ENCODE data around the gene GPN2. TPM values are rescaled to one million over a fixed set of nuclear protein-coding genes. Genes with fewer than 3 reads are reported as not detected.
"Not testable (repeated sequence)": the region's sequence is repeated elsewhere in the genome, so short reads cannot be mapped to it uniquely, and the experiment has no call there.

Gene GPN2
- total RNA-seq, 1 donor from 2014 or later, result 23.4 TPM

DNA sequence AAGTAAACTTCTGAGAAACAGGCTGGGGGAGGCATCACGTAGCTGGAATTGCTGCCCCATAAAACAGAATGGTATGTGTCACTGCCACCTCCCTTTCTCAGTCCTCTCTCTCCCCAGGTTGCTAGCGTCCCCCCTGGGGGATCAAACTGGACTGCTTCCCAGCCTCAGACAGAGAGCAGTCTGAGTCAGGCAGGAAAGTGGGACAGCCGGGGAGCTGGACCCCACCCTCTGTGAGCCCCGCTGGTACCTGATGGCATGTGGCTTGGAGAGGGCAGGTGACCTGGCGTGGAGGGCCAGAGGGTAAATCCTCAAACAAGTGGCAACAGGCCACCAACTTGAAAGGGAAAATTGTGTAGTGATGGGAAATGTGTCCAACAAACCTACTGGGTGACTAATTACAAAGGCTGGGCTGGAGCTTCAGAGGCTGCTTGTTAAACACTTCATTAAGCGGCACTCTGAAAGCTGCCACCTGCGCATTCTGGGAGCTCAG is 28.1 kb downstream of the GPN2 start:
- no peak for DNase-seq (ENCODE audit: low spot score)
- intact Hi-C loops (cut with DNase I), result loop anchor here (5.0 kb wide), 1 partner anchor 40 kb away; no protein-coding TSS in a partner anchor

DNA sequence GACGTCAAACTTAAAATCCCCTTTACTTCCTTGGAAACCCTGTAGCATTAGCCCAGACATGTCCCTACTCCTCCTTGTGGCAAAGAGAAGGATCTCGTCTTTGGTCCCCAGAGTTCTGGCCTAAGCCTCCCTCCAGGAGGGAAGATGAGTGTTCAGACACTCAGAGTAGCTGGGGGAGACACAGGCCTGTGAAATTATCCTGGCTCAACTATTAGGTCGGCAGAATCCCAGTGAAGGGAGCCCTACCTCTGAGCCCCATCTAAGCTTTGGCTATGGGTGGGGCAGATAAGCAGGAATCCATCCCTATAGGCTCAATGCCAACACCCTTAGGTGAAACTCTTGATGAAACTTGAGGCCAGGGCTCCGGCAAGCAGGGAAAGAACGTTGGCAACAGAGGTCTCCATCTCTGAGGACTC is 28.8 kb downstream of the GPN2 start:
- DNase-seq (ENCODE audit: low spot score), result no peak
- intact Hi-C loops (cut with DNase I), result loop anchor here (5.0 kb wide), 1 partner anchor 39 kb away; no protein-coding TSS in a partner anchor

DNA sequence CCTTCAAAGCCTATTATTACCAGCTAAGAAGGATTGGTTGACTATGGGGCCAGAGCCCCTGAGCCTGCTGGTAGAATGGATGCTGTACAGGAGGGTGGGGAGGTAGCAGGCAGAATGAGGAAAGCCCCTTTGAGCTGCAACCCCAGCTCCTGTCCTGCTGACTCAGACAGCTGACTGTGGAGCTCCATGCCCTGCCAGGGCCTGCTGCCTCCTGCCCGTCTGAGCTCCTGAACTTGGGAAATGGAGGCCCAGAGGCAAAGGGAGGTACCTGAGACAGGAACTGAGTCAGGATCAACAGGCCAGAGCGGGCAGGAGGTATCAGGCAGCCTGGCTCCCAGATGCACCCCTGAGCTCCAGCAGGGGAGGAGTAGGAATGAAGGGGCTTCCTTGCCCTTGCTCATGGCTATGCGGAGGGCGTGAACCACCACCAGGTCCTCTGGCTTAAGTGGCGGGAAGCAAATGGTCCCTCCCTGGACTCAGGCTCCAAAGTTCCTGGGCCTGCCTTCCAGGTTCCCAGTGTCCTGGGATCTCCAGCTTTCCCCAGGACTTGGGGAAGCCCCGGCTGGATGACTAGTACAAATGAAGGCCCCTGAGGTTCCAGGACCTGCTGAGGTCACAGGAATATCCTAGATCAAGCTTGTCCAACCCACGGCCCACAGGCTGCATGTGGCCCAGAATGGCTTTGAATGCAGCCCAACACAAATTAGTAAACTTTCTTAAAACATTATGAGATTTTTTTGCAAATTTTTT is 31.0 kb downstream of the GPN2 start:
- intact Hi-C loops (cut with DNase I), result no loop called here
- no peak for DNase-seq (ENCODE audit: low spot score)

DNA sequence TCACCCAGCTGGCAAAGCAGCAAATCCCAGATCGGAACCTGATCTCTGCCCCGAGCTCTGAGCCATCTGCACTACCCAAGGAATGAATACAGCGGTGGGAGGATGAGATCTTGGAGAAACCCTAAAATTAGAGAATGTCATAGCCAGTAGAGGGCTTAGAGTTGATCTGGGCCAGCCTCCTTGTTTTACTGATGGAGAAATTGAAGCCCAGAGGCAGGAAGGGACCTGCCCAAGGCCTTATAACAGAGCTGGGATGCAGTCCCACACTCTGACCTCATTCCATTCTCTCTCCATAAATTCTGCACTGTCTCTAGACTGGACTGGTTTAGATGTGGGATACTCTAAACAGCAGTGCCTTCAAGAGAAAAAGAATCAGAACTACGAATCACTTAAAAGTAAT is 31.9 kb downstream of the GPN2 start:
- intact Hi-C loops (cut with DNase I), result no loop called here
- DNase-seq (ENCODE audit: low spot score), result no peak

DNA sequence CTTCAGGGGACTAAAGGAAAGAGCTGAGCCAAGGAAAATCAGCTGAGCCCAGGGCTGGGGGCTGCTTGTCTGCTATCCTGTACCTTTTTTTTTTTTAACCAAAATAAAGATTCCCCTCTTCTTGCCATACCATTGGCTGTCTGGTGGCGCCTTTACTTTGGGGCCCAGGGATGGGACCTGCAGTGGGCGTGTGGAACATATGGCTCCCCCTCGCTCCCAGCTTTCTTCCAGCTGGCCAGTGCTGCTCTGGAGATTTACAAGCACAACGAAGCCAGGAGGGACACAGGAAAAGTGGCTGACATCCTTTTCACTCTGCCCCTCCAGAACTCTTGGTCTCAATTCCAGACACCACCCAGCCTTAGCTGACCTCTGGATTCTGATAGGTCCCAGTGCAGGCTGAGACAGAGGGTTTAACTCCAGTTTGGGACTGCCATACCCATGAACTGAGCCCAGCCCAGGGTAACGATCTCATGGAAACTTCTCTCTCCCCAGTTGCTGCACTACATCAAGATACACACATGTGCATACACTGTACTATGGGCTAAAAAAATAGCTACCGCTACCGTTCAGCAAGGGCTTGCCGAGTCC is 32.5 kb downstream of the GPN2 start:
- DNase-seq (ENCODE audit: low spot score), result no peak
- intact Hi-C loops (cut with DNase I), result no loop called here

DNA sequence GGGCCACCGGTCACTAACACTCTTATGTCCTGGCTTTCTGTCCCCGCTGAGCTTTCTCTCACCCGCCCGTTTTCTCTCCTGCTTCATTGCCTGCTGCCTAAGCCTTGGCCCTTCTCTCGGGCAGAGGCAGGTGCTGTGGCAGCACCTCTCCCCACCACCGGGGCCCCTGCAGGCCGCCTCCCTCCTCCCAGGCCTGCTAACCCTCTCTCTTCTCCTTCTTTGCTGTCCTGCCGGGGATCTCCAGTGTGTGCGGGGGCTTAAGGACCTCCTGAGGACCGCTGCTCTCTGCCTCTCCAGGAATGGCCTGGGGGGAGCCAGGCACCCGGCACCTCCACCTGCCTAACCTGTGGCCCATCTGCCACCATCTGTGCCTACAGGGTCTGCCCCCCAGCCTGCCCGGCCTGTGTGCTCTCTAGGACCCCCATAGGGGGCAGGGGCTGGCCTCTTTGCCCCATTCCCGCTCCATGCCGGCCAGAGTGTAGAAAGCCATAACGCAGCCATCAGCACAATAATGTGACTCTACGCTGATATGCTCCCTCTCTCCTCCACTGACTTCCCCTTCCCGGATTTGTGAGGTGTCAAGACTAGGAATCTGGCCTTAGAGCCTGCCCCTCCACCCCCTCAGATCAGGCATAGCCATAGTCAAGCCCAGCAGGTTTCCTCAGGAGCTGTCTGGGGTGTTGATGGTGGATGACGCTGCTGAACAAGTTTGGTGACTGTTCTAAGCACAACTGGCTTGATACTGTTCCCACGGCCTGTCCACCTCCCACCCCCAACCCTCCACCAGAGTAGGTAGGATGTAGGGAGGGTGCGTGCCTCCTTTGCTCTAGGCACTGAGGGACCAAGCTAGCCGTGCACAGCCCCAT is 33.2 kb downstream of the GPN2 start:
- no peak for DNase-seq (ENCODE audit: low spot score)
- intact Hi-C loops (cut with DNase I), result no loop called here

DNA sequence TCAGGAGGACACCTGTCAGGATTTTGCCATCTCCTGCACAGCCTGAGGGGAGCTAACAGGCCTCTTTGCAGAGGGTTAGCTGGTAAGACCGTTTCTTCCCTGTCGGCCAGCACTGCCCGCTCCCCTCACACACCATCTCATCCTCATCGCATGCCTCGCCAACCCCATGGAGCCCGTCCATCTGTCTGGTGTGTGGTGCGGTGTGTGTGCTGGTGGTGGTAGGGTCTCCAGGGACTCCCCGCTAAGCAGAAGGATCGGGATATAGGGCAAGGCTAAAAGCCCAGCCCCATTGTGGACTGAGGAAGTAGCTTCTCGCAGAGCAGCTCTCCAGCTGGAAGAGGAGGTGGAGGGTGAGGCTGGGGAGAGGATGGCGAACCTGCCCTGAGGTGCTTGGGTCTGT is 33.9 kb downstream of the GPN2 start:
- DNase-seq (ENCODE audit: low spot score), result no peak
- intact Hi-C loops (cut with DNase I), result no loop called here

DNA sequence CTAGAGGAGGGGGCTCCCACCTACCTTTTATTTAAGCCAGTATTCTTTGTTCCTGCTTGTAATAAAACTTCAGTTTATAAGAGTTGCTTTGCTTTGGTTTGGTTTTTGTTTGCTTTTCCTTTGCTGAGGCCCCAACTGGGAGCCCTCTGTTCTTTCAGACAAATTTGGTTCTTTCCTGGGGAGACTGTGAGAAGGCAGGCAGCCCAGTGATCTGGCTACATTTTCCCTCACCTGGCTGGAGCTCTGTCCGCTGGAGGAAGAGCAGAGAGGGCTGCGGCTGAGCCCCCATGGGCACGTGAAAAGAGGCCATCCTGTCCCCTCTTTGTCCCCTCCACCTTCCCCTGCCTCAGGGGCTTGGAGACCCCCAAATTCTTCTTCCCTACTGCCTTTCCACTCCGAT is 34.4 kb downstream of the GPN2 start:
- no peak for DNase-seq (ENCODE audit: low spot score)
- intact Hi-C loops (cut with DNase I), result no loop called here

DNA sequence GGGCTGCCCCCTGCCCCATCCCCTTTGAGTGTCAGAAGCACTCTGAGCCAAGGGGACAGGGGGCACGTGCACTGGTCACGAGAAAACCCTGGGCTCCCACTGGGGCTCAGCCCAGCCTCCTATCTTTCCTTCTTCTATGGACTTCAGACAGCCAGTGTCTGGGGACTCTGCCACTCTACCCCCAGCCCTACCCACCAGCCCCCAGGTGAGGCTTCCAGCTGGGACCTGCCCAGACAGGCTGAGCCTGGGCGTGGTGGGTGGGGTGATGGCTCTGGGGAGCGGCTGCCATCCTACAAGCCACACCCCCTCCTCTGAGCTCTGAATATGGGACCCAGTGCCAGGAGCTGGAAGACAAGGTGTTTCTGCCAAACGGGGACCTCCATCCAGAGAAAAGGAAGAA is 35.2 kb downstream of the GPN2 start:
- intact Hi-C loops (cut with DNase I), result no loop called here

DNA sequence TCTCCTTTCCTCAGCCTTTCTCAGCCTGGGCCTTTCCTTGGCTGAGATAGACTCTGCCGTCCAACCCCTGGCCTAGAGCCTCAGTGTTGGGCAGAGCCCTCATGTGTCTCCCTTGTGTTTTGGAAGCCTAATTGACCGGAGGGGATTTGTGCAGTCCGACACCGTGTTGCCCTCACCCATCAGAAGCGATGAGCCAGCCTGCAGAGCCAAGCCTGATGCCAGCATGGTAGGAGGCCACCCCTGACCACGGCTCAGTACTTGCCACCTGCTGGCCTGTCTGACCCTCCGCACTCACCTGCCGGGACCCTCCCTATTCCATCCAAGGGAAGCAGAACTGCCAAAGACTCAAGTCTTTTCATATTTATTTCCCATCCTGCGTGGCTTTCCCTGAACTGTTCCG is 36.5 kb downstream of the GPN2 start:
- no peak for DNase-seq (ENCODE audit: low spot score)
- intact Hi-C loops (cut with DNase I), result loop anchor here (1.0 kb wide), 1 partner anchor 25 kb away; no protein-coding TSS in a partner anchor

More for the DNA sequence above, 35.2 kb downstream of the GPN2 start:
- no peak for DNase-seq (ENCODE audit: low spot score)

DNA sequence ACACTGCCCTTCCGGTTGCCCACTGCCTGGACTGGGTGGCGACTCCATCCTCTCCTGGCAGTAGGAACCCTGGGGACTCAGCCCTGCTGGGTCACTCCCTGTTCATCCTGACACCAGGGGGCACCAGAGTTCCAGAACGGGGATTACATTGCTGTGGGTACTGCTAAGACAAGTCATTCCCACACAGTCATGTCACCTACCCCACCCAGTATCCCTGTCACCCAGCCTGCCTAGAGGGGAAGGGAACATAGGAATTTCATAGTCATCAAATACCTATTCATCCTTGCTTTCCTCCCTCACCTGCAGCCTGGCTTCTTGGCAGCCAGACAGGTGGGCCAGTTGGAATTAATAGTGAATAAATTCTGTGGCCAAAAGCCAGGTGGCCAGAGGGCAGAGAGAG is 36.9 kb downstream of the GPN2 start:
- DNase-seq (ENCODE audit: low spot score), result peak; percentile 92
- intact Hi-C loops (cut with DNase I), result loop anchor here (1.0 kb wide), 1 partner anchor 25 kb away; no protein-coding TSS in a partner anchor

DNA sequence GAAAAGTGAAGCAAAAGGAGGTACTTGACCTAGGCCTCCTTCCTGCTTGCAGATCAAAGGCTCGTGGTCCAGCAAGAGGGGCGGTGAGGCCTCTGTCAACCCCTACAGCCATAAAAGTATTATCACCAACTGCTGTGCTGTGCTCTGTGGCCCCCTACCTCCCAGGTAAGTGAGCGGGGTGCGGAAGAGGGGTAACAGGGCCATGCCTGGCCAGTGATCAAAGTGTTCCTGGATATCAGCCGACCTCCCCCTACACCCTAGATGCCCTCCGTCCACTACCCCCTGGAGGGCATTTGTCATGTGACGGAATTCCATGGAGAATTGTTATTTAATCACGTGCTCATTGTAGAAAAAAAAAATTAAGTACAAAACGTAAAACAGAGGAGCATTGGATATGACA is 37.4 kb downstream of the GPN2 start:
- no peak for DNase-seq (ENCODE audit: low spot score)
- intact Hi-C loops (cut with DNase I), result loop anchor here (1.0 kb wide), 1 partner anchor 26 kb away; no protein-coding TSS in a partner anchor

DNA sequence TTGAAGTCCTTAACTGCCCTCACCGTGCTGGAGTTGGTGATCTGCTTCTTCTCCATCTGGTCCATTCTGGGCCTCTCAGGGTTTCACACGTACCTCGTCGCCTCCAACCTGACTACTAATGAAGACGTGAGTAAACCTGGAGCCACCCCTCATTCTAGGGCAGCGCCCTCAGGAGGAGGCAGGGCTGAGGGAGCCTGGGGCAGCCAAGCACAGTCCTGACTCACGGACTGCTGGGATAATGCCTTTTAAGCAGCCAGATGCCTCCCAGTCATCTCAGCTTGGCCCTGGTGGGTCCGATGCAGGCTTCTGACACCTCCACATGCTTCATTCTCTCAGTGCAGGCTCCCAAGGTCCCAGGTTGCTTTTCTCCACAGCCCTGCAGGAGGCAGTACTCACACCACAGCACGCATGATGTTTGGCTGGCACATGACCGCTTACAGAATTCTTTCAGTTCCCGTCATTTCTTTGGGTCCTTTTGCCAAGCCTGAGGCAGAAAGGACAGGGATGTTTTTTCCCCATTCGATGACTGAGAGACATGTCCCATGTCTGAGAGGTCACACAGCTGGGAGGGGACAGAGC is 38.9 kb downstream of the GPN2 start:
- no peak for DNase-seq (ENCODE audit: low spot score)
- intact Hi-C loops (cut with DNase I), result no loop called here

DNA sequence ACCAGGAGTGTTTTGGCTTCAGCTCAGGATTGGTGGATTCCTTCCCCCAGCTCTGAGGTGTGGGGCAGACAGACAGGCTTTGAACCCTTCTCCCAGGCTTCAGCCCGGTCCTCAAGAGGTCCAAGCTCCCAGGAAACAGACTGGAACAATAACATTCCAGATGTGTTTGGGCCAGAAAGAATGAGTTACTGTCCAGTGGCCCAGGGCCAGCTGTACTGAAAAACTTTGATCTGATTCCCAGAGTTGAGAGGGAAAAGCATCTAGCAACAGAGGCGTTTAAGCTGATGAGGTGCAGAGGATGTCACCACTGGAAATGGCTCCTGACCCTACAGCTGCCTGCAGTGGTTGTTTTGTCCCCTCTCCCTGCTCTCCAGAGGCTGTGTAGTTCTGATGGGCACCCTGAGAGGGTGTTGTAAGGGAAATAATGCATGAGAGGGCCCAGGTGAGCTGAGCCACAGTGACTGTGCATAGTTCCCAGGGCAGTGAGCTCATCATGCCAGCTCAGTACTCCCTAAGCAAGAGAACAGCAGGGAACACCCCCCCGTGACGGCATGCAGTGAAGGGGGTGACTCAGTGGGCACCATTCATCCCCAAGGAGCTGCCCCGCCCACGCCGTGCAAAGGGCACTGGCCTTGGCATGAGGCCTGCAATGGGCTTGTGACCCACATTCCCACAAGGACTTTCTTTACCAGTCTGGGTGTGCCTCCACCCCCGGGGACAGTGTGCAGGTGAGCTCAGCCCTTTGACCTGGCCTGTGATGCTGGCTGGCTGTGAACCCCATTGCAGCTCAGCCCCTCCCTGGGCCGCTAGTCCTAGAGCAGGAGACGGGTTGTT is 40.9 kb downstream of the GPN2 start:
- intact Hi-C loops (cut with DNase I), result no loop called here
- no peak for DNase-seq (ENCODE audit: low spot score)

DNA sequence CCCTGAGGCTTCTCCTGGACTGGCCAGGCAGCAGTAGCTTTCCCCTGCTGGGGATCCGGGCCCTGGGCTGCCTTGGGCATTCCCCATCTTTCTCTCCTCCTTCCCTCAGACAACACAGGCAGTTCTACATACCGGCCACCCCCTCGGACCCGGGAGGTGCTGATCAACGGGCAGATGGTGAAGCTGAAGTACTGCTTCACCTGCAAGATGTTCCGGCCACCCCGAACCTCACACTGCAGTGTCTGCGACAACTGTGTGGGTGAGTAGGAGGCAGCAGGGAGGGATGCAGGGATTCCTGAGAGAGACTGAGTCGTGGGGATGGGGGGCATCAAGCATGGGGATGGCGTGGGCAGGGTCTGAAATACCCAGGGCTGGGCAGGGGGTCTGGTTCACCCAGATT is 41.6 kb downstream of the GPN2 start:
- intact Hi-C loops (cut with DNase I), result no loop called here
- DNase-seq (ENCODE audit: low spot score), result no peak

DNA sequence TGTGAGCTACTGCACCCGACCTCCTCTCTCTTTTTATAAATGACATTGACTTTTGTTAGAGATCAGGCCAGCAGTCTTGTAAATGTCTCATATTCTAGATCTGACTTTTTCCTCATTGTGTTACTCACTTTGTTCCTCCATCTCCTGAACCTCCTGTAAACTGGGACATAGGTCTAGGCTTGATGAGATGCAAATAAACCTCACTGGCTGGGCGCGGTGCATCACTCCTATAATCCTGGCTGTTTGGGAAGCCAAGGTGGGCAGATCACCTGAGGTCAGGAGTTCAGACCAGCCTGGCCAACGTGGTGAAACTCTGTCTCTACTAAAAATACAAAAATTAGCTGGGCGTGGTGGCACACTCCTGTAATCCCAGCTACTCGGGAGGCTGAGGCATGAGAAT is 42.3 kb downstream of the GPN2 start:
- DNase-seq (ENCODE audit: low spot score); intact Hi-C loops (cut with DNase I): not testable (repeated sequence)

DNA sequence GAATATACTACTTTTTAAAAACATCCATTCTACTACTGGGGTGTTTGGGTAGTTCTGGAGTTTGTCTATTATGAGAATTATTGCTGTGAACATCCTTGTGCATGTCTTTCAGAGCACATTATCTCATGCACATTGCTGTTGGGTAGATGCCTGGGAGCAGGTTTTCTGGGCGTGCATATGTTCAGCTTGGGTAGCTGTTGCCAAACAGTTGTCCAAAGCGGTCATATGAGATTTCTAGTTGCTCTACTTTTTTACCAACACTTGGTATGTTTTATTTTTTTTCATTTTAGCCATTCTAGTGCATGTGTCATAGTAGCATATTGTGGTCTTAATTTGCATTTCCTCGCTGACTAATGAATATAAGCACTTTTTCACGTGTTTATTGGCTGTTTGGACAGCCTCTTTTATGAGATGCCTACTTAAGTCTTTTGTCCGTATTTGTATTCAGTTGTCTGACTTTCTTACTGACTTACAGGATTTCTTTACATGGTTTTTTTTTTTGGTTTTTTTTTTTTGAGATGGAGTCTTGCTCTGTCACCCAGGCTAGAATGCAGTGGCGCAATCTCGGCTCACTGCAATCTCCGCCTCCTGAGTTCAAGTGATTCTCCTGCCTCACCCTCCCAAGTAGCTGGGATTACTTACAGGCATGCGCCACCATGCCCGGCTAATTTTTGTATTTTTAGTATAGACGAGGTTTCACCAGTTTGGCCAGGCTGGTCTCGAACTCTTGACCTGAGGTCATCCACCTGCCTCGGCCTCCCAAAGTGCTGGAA is 45.5 kb downstream of the GPN2 start:
- intact Hi-C loops (cut with DNase I), result no loop called here
- no peak for DNase-seq (ENCODE audit: low spot score)

DNA sequence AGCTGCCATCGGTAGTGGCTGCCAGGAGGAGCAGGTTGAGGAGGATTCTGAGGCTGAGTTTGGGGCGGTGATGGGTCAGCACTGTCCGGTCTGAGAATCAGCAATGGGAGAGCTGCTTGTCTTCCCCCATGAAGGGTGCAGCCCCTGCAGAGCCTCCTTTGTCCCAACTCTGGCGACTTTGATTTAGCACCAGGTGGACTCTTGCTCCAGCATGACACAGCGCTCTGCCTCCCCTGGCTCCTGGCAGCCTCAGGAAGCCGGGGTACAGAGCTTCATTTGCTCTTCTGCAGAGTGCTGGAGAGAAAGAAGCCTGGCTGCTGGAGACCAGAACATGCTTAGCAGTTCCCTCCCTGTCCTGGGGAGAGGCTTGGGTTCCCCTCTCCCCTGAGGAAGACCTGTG is 50.3 kb downstream of the GPN2 start:
- intact Hi-C loops (cut with DNase I), result no loop called here
- DNase-seq (ENCODE audit: low spot score), result no peak

Data from cardiac septum (tissue), 1 donor.